GM18907 (cell line): ENCODE measurements around the gene ARHGEF17.
"Not testable (repeated sequence)": the region's sequence is repeated elsewhere in the genome, so short reads cannot be mapped to it uniquely, and the experiment has no call there.

Experiments
- ATAC-seq: cut with Tn5 transposase; IDR thresholded peaks from one replicate; pipeline ENCODE4 v1.9.1; 2021; ENCODE audit warnings: mild to moderate bottlenecking, moderate library complexity; ENCODE audit not compliant: unreplicated experiment

ARHGEF17 gene

DNA sequence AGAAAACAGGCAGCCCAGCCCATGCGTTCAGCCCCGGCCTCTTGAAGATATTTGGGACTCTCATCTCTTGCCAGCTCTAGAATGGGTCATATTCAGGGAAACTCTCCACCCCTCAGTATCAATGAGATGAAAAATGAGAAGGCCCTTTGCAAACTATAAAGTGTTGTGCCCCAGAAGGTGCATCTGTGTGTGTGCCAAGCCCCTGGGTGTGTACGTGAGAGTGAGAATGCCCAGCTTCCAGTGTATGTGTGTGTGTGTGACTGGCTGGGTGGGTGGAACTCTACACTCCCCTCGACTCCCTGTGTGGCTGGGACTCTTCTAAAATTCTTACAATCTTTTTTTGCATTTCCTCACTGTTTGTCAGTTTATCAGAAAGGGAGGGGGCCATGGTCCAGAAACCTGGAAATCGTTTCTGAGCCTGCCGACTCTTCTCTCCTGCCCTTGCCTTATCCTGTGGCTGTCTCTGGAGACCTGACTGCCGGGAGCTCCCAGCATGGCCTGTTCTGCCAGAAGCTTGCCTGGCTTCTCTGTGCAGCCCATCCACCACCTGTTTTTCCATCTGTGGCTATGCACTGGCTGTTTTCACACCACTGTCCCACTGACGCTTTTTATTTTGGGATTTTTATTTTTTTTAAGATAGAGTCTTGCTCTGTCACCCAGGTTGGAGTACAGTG is 34.7 kb upstream of the ARHGEF17 start:
- ATAC-seq, result no peak

DNA sequence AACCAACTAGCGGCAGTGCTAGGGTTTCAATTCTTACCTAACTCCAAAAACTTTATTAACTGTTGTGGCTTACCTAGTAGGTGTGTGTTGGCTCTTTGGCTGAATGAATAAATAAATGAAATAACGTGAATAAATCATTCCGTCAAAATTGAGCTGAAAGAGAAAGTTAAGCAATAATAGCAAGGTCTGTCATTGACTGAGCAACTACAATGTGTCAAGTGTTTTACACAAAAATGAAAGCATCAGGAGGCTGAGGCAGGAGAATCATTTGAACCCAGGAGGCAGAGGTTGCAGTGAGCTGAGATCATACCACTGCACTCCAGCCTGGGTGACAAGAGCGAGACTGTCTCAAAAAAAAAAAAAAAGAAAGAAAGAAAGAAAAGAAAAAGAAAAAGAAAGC is 33.9 kb upstream of the ARHGEF17 start:
- ATAC-seq, result not testable (repeated sequence)

DNA sequence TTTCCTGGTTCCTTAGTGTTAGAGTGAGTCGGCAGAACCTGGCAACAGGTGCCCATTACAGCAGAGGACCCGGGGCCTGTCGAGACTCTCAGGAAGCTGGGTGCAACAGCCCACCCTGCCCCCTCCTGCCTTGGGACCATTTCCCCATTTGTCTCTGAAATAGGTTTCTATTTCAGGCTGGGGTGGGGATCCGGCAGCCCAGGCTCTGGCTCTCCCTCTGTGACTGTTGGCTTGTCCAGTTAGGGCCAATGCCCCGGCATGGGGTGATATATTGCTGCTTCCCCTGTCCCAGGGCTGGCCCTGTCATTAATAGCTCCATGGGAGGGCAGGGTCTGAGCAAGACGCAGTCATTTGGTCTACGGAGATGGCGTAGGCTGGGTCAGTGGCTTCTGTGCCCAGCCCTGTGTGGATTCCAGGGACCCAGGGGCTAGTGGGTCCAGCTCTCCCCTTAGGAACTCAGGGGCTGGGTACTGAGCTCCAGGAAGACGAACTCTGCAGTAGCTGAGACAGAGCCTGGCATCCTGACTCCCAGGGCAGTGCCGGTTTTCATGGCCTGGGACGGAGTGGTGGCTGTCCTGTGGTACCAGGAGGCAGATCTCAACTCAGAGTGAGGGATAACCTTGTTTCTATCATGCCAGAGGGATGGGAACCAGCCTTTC is 33.2 kb upstream of the ARHGEF17 start:
- no peak for ATAC-seq

GRCh38 chr11:73275381-73275750 is 32.7 kb upstream of the ARHGEF17 start:
- no peak for ATAC-seq

DNA sequence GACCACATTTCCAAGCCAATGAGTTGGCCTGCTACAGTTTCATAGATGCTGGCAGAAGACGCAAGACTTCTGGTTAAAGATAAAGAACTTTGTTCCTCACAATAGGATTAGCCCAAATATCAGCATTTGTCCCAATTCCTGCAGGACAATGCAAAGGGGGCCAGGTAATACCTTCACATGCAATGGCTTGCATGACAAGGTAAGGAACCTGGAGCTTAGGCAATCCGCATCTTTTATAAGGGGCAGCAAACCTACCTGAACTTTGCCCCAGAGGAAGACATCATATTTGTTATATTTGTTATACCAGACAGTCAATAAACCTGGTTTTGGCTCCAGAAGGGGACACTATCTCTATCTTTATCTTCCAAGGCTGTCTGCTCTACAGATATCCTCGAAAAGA is 30.6 kb upstream of the ARHGEF17 start:
- ATAC-seq, result no peak

DNA sequence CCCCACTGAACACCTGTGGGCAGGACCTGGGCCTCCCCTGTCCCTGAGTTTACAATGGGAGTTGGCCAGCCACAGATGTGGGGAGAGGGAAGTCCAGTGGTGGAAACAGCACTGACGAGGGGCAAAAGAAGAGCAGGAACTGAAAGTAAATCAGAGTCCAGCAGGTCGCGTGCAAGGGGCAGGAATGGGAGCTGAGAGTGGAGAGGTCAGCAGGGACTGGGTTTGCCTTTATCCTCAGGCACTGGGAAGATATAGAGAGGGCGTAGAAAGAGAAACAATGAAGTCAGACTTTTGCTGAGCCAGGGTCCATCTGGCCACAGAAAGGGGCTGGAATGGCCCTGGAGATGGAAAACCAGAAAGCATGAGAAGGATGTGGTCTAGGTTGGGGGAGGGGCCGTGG is 27.4 kb upstream of the ARHGEF17 start:
- no peak for ATAC-seq

GRCh38 chr11:73281201-73281741 is 26.8 kb upstream of the ARHGEF17 start:
- ATAC-seq, result no peak

- no peak for ATAC-seq
Observed at GRCh38 chr11:73281796-73282660, 26.0 kb upstream of the ARHGEF17 start.

GRCh38 chr11:73283276-73284000 is 24.6 kb upstream of the ARHGEF17 start:
- no peak for ATAC-seq

GRCh38 chr11:73284106-73284505 is 24.0 kb upstream of the ARHGEF17 start:
- no peak for ATAC-seq

GRCh38 chr11:73285721-73286120 is 22.4 kb upstream of the ARHGEF17 start:
- no peak for ATAC-seq

DNA sequence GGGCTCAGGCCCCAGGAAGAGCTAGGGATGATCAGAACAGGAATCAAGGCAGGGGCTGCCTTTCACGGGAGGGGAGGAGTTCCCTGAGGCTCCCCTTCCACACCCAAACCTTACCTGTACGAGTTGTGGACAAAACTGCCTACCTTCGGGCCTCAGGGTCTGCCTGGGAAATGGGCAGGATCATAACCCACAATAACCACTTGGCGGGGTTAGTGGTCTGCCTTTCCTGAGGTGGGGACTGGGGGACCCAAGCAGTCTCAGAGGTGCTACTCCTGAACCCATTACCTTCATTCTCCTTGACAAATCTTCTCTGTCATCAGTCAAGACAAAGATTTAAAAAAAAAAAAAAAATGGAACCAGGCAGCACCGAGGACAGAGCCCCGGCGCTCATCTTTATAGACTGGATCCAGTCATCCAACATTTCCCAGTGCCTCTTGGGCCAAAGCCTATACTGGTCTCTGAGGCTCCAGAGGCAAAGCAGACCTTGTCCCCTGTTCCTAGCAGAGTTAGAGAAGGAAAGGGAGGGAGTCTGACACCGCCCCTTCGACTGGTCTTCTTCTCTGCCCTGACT is 21.8 kb upstream of the ARHGEF17 start:
- ATAC-seq, result no peak

- no peak for ATAC-seq
Observed at GRCh38 chr11:73287400-73288101, 20.5 kb upstream of the ARHGEF17 start.

DNA sequence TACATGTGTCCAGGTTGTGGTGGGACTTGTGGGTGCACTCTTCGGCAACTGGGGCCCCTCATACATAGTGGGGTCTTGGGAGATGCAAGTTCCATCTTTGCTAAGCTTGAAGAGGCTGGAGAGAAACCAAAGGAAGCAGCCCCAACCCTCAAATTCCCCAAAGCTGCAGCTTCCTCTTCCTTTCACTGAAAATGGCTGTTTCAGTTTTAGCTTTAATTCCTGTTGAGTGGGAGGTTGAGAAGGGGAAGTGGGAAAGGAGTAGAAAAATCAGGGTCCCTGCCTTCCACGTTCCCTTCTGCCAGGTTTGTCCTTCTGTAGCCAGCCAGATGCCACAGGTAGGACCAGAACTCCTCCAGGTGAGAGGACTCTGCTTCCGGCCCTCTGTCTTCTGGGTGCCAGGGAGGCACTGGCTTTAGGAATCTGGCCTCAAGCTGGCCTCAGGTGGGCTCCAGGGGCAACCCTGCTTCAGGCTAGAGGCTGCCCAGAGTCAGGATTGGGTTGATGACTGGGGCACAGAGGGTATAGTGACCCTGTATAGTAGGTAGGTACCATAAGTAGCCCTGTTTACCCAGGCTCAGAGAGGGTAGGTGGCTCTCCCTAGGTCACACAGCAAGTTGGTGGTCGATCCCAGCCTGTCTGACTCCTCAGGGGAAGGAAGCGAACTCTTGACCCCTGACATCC is 19.7 kb upstream of the ARHGEF17 start:
- ATAC-seq, result peak; percentile 14

- ATAC-seq, result peak; percentile 77
Observed at GRCh38 chr11:73288873-73289707, 19.0 kb upstream of the ARHGEF17 start.

GRCh38 chr11:73290536-73290935 is 17.5 kb upstream of the ARHGEF17 start:
- no peak for ATAC-seq

GRCh38 chr11:73291196-73291595 is 16.9 kb upstream of the ARHGEF17 start:
- no peak for ATAC-seq

- ATAC-seq, result no peak
Observed at GRCh38 chr11:73291781-73292524, 16.1 kb upstream of the ARHGEF17 start.
